ENCODE data around the gene AGMO. TPM values are rescaled to one million over a fixed set of nuclear protein-coding genes. Genes with fewer than 3 reads are reported as not detected.

Gene AGMO
- total RNA-seq, 2 donors from 2014 or later: not detected

DNA sequence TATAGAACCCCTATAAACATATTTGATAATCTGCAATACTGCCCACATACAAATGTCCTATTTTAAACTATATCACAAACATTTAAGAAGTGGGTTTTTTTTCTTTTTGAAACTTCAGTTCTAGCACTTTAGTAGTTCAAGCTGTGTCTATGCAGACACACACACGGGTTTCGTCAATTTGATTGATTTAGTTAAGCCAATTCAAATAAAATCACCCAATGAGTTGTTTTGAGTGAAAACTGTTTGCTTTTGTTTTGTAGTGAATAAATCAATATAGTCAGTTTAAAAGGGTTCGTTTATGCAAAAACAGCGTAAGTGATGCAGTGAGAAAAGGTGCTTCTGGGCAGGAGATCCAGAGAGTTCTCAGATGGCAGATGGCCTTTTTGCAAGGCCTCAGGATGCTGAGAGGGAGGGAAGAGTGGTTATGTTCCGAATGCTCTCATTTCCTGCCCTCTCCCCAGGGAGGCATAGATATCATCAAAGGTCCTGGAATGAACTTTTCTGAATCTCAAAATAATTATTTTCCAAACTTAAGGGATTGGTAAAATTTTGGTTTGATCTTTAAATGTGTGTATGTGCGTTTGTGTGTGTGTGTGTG lies 102.7 kb downstream of the AGMO start:
- H3K27me3 Mint-ChIP-seq (ENCODE audit: low read depth): no peaks in the 10 kb centered on the region
- ATAC-seq (replicated peaks in 1 of 2): no peak

DNA sequence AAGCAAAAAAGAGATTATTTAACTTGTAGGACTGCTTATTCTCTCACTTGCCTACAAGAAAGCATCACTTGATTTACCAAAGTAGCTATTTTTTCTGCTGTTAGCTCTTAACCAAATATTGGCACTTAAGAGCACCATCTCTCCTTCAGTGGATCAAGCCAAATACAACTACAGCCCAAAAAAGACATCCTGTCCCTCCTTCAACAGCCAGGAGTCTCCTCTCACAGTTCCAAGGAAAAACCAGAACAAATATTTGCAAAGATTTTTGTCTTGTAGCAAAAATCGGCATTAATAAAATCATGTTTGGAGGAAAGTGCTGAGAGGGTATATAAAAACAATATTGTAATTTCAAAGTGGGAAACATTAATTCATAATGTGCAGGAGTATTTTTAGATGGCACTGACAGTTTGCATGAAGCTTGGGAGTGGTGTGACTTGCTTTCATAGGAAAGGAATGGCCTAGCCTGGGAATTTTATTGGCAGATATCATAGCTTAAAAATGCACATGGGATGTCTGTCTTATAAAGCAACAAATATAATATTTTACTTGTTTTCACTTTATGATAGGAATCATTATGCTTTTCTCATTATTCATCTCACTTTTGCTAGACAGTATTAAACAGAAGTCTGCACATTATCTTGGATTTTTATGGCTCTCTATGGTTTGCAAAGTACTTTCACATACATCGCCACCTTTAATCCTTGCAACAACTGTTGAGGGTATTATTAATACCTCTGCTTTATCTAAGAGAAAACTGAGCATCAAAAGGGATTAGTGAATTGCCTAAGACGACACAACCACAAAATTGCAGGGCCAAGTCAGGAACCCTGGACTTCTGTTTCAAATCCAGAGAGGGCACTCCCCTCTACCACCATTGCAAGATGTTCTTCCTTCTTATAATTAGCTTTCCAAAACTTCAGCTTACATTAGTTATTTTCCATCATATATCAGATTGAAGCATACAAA lies 103.5 kb downstream of the AGMO start:
- Mint-ChIP-seq H3K36me3 (ENCODE audit: insufficient read depth in 2 of 2) (no peaks in the 10 kb centered on the region), H3K4me3 (no peak overlapping the region), H3K9me3 (peaks cover 0 to under 1% of the 10 kb centered on the region in 2 donors), H3K4me1 (ENCODE audit: low read depth) (no peaks in the 10 kb centered on the region), H3K27ac (no peak overlapping the region), H3K27me3 (ENCODE audit: low read depth) (no peaks in the 10 kb centered on the region)
- no peak for DNase-seq
- no peak for ATAC-seq (replicated peaks in 1 of 2)

More for the DNA sequence above, 102.7 kb downstream of the AGMO start:
- no peak overlapping the region for H3K27ac Mint-ChIP-seq
- H3K36me3 Mint-ChIP-seq (ENCODE audit: insufficient read depth in 2 of 2): no peaks in the 10 kb centered on the region
- DNase-seq: no peak
- H3K4me3 Mint-ChIP-seq: no peak overlapping the region
- no peaks in the 10 kb centered on the region for H3K4me1 Mint-ChIP-seq (ENCODE audit: low read depth)
- H3K9me3 Mint-ChIP-seq: no peaks in the 10 kb centered on the region

DNA sequence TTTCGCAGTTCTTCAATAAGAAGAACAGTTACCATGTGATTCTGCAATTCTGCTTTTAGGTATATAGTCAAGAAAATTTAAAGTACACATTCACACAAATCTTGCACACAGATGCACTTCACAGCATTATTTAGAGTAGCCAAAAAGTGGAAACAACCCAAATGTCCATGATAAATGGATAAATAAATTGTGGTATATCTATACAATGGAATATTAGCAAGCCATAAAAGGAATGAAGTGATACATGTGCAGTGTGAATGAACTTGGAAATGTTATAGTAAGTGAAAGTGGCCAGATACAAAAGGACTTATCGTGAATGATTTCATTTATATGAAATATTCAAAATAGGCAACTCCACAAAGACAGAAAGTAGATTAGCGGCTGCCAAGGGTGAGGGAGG lies 109.1 kb downstream of the AGMO start:
- H3K36me3 Mint-ChIP-seq (ENCODE audit: insufficient read depth in 2 of 2): no peaks in the 10 kb centered on the region
- H3K4me1 Mint-ChIP-seq (ENCODE audit: low read depth): no peaks in the 10 kb centered on the region
- H3K4me3 Mint-ChIP-seq: no peak overlapping the region
- ATAC-seq (replicated peaks in 1 of 2) (no peak), DNase-seq (no peak)
- no peaks in the 10 kb centered on the region for H3K27me3 Mint-ChIP-seq (ENCODE audit: low read depth)
- no peak overlapping the region for H3K27ac Mint-ChIP-seq
- H3K9me3 Mint-ChIP-seq: peaks cover 1 to 5% of the 10 kb centered on the region in 2 donors

DNA sequence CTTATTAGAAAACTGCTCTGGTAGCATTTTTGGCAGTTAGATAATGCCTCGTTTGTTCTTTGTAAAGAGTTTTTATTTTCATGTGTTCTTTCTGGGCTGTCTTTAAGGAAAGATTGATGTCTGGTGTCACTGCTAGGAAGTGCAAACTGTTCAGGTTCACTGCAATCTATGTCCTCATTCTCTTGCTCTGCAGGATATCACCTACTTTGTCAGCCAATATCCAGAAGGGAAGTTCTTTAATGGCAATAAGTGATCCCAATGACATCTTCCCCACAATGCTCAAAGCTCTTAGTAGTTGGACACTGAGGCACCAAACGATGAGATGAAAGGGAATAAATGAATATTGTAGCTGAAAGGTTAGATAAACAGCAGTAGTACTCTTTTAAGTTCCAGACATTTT lies 115.1 kb downstream of the AGMO start:
- ATAC-seq (replicated peaks in 1 of 2) (no peak), DNase-seq (no peak)
- peaks cover 10 to 11% of the 10 kb centered on the region in 2 donors for H3K9me3 Mint-ChIP-seq
- no peaks in the 10 kb centered on the region for H3K4me1 Mint-ChIP-seq (ENCODE audit: low read depth)
- no peak overlapping the region for H3K4me3 Mint-ChIP-seq
- H3K36me3 Mint-ChIP-seq (ENCODE audit: insufficient read depth in 2 of 2): no peaks in the 10 kb centered on the region
- H3K27ac Mint-ChIP-seq: no peak overlapping the region
- H3K27me3 Mint-ChIP-seq (ENCODE audit: low read depth): no peaks in the 10 kb centered on the region

- DNase-seq: no peak
- no peaks in the 10 kb centered on the region for H3K36me3 Mint-ChIP-seq (ENCODE audit: insufficient read depth in 2 of 2)
- no peaks in the 10 kb centered on the region for H3K4me1 Mint-ChIP-seq (ENCODE audit: low read depth)
- no peak overlapping the region for H3K4me3 Mint-ChIP-seq
- no peaks in the 10 kb centered on the region for H3K27me3 Mint-ChIP-seq (ENCODE audit: low read depth)
- peaks cover 9 to 10% of the 10 kb centered on the region in 2 donors for H3K9me3 Mint-ChIP-seq
- no peak for ATAC-seq (replicated peaks in 1 of 2)
- H3K27ac Mint-ChIP-seq: no peak overlapping the region
These were observed 115.5 kb downstream of the AGMO start for GRCh38 chr7:15446280-15446679.

GRCh38 chr7:15441915-15442314 lies 119.9 kb downstream of the AGMO start:
- Mint-ChIP-seq H3K4me1 (ENCODE audit: low read depth) (no peaks in the 10 kb centered on the region), H3K4me3 (no peak overlapping the region), H3K36me3 (ENCODE audit: insufficient read depth in 2 of 2) (no peaks in the 10 kb centered on the region), H3K27ac (no peak overlapping the region), H3K27me3 (ENCODE audit: low read depth) (no peaks in the 10 kb centered on the region), H3K9me3 (peaks cover 9 to 10% of the 10 kb centered on the region in 2 donors)
- DNase-seq (no peak), ATAC-seq (replicated peaks in 1 of 2) (no peak)

- H3K27me3 Mint-ChIP-seq (ENCODE audit: low read depth): no peaks in the 10 kb centered on the region
- H3K4me3 Mint-ChIP-seq: no peak overlapping the region
- H3K36me3 Mint-ChIP-seq (ENCODE audit: insufficient read depth in 2 of 2): no peaks in the 10 kb centered on the region
- DNase-seq (no peak), ATAC-seq (replicated peaks in 1 of 2) (no peak)
- peaks cover 9 to 12% of the 10 kb centered on the region in 2 donors for H3K9me3 Mint-ChIP-seq
- H3K27ac Mint-ChIP-seq: no peak overlapping the region
- no peaks in the 10 kb centered on the region for H3K4me1 Mint-ChIP-seq (ENCODE audit: low read depth)
These were observed 121.3 kb downstream of the AGMO start for GRCh38 chr7:15440482-15440881.

- H3K4me3 Mint-ChIP-seq: no peak overlapping the region
- peaks cover 9 to 12% of the 10 kb centered on the region in 2 donors for H3K9me3 Mint-ChIP-seq
- no peak overlapping the region for H3K27ac Mint-ChIP-seq
- H3K4me1 Mint-ChIP-seq (ENCODE audit: low read depth): no peaks in the 10 kb centered on the region
- no peaks in the 10 kb centered on the region for H3K36me3 Mint-ChIP-seq (ENCODE audit: insufficient read depth in 2 of 2)
- H3K27me3 Mint-ChIP-seq (ENCODE audit: low read depth): no peaks in the 10 kb centered on the region
- no peak for ATAC-seq (replicated peaks in 1 of 2)
- DNase-seq: no peak
These were observed 122.0 kb downstream of the AGMO start for GRCh38 chr7:15439853-15440252.

- Mint-ChIP-seq H3K4me3 (no peak overlapping the region), H3K27me3 (ENCODE audit: low read depth) (no peaks in the 10 kb centered on the region), H3K4me1 (ENCODE audit: low read depth) (no peaks in the 10 kb centered on the region), H3K36me3 (ENCODE audit: insufficient read depth in 2 of 2) (no peaks in the 10 kb centered on the region), H3K27ac (no peak overlapping the region), H3K9me3 (peaks cover 2 to 3% of the 10 kb centered on the region in 2 donors)
- ATAC-seq (replicated peaks in 1 of 2) (no peak), DNase-seq (no peak)
These were observed 128.7 kb downstream of the AGMO start for GRCh38 chr7:15433151-15433550.

DNA sequence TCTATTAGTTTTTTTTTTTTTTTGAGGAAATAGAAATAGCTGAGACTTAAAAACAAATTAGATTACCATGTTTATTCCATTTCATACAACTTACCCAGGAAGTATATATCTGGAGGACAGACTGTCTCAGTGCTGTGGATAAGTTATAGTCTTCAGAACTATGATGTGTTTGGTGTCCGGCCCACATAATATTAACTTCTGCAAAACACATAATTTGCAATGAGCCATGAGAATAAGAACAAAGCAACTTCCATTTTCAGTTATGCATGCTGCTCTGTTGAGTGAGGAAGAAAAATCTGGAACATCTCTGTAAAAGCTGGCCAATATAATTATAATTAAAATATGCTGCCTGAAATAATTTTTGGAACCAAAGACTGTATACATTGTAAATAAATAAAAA lies 130.9 kb downstream of the AGMO start:
- no peaks in the 10 kb centered on the region for H3K36me3 Mint-ChIP-seq (ENCODE audit: insufficient read depth in 2 of 2)
- no peaks in the 10 kb centered on the region for H3K27me3 Mint-ChIP-seq (ENCODE audit: low read depth)
- H3K4me1 Mint-ChIP-seq (ENCODE audit: low read depth): no peaks in the 10 kb centered on the region
- no peak overlapping the region for H3K27ac Mint-ChIP-seq
- DNase-seq (no peak), ATAC-seq (replicated peaks in 1 of 2) (no peak)
- peaks cover 0 to 5% of the 10 kb centered on the region in 2 donors for H3K9me3 Mint-ChIP-seq
- H3K4me3 Mint-ChIP-seq: no peak overlapping the region

DNA sequence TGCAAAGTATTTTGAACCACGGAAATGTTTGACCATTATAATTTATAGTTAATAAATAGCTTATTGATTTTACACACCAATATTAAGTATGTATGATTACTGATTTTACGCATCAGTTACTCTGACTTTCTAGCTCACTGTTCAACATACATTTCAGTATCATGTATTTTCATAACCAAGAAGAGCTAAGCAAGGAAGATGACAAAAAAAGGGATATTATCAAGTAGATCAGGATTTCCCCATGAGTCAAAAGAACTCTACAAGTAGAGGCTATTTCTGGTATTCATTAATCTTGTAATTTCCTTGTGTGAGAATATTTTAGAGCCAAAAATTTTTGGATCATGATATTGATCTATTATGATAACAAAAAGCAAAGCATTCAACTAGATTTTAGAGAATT lies 131.6 kb downstream of the AGMO start:
- no peaks in the 10 kb centered on the region for H3K4me1 Mint-ChIP-seq (ENCODE audit: low read depth)

DNA sequence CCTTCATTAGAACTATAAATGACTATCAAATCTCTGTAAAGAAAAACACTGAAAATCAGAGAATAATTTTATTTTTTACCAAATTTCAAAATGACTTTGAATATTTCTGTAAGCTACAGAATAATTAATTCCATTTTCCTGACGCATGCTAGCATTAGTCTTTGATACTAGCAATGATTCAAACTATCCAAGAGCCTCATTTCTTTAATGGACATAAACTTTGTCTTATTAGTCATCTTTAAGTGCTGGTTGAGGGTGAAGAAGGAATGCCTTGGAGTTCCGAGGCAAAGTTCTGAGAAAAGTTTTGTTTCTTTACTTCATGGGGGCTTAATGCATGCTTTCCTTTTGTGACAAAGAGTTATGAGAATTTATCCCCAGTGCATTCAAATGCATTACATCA lies 137.3 kb downstream of the AGMO start:
- no peaks in the 10 kb centered on the region for H3K27me3 Mint-ChIP-seq (ENCODE audit: low read depth)
- no peak overlapping the region for H3K27ac Mint-ChIP-seq
- no peaks in the 10 kb centered on the region for H3K36me3 Mint-ChIP-seq (ENCODE audit: insufficient read depth in 2 of 2)
- no peaks in the 10 kb centered on the region for H3K4me1 Mint-ChIP-seq (ENCODE audit: low read depth)
- no peak for DNase-seq
- no peak for ATAC-seq (replicated peaks in 1 of 2)
- H3K4me3 Mint-ChIP-seq: no peak overlapping the region
- H3K9me3 Mint-ChIP-seq: peaks cover 8 to 14% of the 10 kb centered on the region in 2 donors

More for the DNA sequence above, 131.6 kb downstream of the AGMO start:
- Mint-ChIP-seq H3K27me3 (ENCODE audit: low read depth) (no peaks in the 10 kb centered on the region), H3K4me3 (no peak overlapping the region), H3K9me3 (peaks cover 0 to 5% of the 10 kb centered on the region in 2 donors), H3K36me3 (ENCODE audit: insufficient read depth in 2 of 2) (no peaks in the 10 kb centered on the region), H3K27ac (no peak overlapping the region)
- no peak for DNase-seq
- no peak for ATAC-seq (replicated peaks in 1 of 2)

- no peak for DNase-seq
- Mint-ChIP-seq H3K4me1 (ENCODE audit: low read depth) (no peaks in the 10 kb centered on the region), H3K4me3 (no peak overlapping the region), H3K9me3 (peaks cover 10 to 11% of the 10 kb centered on the region in 2 donors), H3K36me3 (ENCODE audit: insufficient read depth in 2 of 2) (no peaks in the 10 kb centered on the region), H3K27me3 (ENCODE audit: low read depth) (no peaks in the 10 kb centered on the region), H3K27ac (no peak overlapping the region)
- no peak for ATAC-seq (replicated peaks in 1 of 2)
These were observed 142.2 kb downstream of the AGMO start for GRCh38 chr7:15419596-15419995.

Data from activated T-cell treated with anti-CD3 and anti-CD28 coated beads, Interleukin-2, amount 50 U/mL, for 72 hours (primary cell).